GM10266 (cell line): ENCODE data around the gene ANKH.

ENCODE experiments used
- DNase-seq: peaks from one replicate; pipeline ENCODE4 v3.0.0; 2012; ENCODE audit errors: extremely low spot score
- CTCF ChIP-seq: IDR thresholded peaks from 2 replicates; pipeline ENCODE4 v1.5.1; 2012; ENCODE audit warnings: mild to moderate bottlenecking, low read depth; ENCODE audit not compliant: control insufficient read depth, insufficient read depth; ENCODE audit errors: missing control alignments

The ANKH gene

GRCh38 chr5:14901462-14902051 is 30.0 kb upstream of the ANKH start:
- no peak for TF ChIP-seq CTCF
- DNase-seq, result no peak

DNA sequence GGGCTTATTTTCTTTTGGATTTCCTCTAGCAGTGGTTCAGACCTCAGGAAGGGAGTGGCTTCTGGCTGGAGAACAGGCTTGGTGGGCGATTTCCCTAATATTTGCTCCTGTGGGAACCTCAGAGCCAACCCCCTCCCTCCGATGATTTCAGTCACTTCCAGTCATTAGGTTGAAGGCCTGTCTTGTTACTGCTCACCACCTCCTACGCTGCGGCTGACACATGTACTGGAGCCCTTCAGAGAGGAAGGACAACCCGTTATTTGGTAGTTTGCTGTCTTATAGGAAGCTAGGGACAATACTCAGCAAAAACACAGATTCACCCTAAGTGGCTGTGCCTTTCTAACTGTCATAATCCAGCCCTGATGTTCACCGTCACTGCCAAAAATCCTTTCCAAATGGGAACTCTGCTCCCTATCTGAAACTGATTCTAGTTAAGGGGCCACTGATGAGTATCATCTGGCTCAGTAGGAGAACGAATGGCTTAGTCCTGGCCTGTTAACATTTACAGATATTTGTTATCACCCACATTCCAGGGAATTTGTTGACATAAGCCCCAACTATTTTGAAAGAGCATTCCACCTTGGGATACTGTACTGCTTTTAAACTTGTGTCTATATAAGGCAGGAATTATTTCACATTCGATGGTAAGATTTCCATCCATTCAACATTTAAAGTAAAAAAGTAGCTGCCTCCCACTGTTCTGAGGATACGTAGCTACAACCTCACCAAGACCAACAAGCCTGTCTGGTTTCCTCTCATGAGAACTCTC is 29.3 kb upstream of the ANKH start:
- DNase-seq, result no peak
- no peak for TF ChIP-seq CTCF

DNA sequence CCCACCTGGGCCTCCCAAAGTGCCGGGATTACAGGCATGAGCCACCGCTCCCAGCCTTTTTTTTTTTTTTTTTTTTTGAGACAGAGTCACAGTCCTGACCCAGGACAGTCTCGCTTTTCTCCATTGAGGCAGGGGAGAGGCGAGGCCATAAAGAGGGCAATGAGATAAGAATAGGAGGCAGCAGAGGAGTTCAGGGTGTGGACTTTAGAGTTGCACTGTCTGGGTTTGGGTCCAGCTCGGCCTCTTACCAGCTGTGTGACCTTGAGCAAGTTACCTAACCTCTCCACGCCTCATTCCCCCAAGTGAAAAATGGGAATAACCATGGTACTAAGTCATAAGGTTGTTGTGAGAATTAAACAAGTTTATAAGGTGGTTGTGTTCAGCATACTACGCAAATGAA is 24.6 kb upstream of the ANKH start:
- TF ChIP-seq CTCF, result no peak
- no peak for DNase-seq

DNA sequence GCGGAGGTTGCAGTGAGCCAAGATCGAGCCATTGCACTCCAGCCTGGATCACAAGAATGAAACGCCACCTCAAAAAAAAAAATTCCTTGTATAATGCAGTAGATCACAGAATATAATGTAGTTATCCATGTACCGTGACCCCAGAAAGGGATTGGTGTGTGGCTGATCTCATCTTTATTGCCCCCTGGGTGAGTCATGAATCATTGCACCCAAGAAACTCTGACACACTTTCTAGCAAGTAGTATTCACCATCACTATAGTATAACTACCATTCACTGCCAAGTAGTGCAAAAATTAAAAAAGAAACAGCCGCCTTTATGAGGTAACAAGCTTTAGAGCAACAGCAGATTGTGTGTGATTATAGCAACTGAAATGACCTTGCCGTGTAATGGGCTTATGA is 23.7 kb upstream of the ANKH start:
- no peak for DNase-seq
- no peak for TF ChIP-seq CTCF

GRCh38 chr5:14894748-14895147 is 23.2 kb upstream of the ANKH start:
- no peak for TF ChIP-seq CTCF
- DNase-seq, result no peak

DNA sequence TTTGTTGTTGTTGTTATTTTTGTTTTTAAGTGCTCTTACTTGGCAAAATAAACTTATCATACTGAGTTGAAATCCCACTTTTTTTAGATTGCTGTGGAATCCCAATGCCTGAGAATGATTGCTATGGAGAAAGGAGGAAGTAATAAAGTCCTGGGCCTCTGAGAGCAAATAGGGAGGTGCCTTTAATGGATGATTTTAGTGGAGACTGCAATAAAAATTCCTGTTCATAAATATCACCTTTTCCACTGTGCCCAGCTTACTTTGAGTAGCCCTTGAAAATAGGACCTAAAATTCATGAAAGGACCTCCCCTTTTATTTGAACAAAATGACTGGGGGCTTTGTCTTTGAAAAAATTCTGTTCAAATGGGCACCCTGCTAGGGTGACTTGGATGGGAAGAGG is 21.8 kb upstream of the ANKH start:
- DNase-seq, result no peak
- TF ChIP-seq CTCF, result no peak

DNA sequence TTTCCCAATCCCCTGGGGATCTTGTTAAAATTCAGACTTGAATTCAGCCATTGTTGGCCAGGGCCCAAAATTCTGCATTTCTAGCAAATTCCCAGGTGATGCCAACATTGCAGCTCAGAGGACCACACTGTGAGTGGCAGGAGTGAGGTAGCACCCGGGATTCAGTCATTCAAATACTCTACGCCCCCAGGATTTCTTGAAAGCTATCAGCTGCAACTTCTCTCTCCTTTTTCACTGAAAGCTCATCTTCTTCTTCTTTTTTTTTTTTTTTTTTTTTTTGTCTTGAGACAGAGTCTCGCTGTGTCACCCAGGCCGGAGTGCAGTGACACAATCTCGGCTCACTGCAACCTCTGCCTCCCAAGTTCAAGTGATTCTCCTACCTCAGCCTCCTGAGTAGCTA is 19.3 kb upstream of the ANKH start:
- DNase-seq, result no peak
- no peak for TF ChIP-seq CTCF
